OCI-LY3 (cell line): ENCODE measurements around the gene FAAP20.

Experiments used
- H2AFZ ChIP-seq: fragments of 200-600, 300-600 bp; shearing (Covaris generic); 2 replicates; pipeline ENCODE4 v1.6.0; 2014; ENCODE audit warnings: antibody characterized with exemption, low read depth, low read length
- H3K27ac ChIP-seq: fragments of 200-600, 300-600 bp; sonication (generic); 2 replicates; pipeline ENCODE4 v1.5.1; 2014; ENCODE audit warnings: mild to moderate bottlenecking, low read length, moderate library complexity, mixed read lengths
- H3K27me3 ChIP-seq: fragments of 200-600, 300-600 bp; sonication (generic); 2 replicates; pipeline ENCODE4 v1.6.1; 2014; ENCODE audit warnings: low read depth, low read length, mixed read lengths
- H3K36me3 ChIP-seq: fragments of 200-600, 300-600 bp; sonication (generic); replicated peaks from 2 replicates; pipeline ENCODE3; 2014; ENCODE audit warnings: low read depth, low read length, mixed read lengths
- H3K4me1 ChIP-seq: fragments of 300-600, 200-600 bp; sonication (generic); 2 replicates; pipeline ENCODE4 v1.6.1; 2014; ENCODE audit warnings: low read length, mixed read lengths
- H3K4me2 ChIP-seq: fragments of 200-600, 300-600 bp; sonication (generic); 2 replicates; pipeline ENCODE4 v1.6.1; 2014; ENCODE audit warnings: low read length, mixed read lengths
- H3K4me3 ChIP-seq: fragments of 300-600, 200-600 bp; sonication (generic); 2 replicates; pipeline ENCODE4 v1.5.1; 2014; ENCODE audit warnings: antibody characterized with exemption, mild to moderate bottlenecking, low read length, moderate library complexity
- H3K79me2 ChIP-seq: fragments of 300-600, 200-600 bp; shearing (Covaris generic); 2 replicates; pipeline ENCODE4 v1.6.1; 2014; ENCODE audit warnings: mild to moderate bottlenecking, low read length, mixed read lengths
- H3K9ac ChIP-seq: fragments of 300-600, 200-600 bp; shearing (Covaris generic); 2 replicates; pipeline ENCODE4 v1.6.0; 2014; ENCODE audit warnings: mild to moderate bottlenecking, low read length, moderate library complexity
- H3K9me3 ChIP-seq: fragments of 200-600, 300-600 bp; shearing (Covaris generic); 2 replicates; pipeline ENCODE4 v1.6.1; 2014; ENCODE audit warnings: low read length, mixed read lengths; ENCODE audit not compliant: insufficient read depth
- H4K20me1 ChIP-seq: fragments of 200-600, 300-600 bp; sonication (generic); 2 replicates; pipeline ENCODE4 v1.6.1; 2016; ENCODE audit warnings: low read length, mixed read lengths; ENCODE audit not compliant: insufficient read depth
- EZH2phosphoT487 ChIP-seq: fragments of 200-600 bp; shearing (Covaris generic); IDR thresholded peaks from 2 replicates; pipeline ENCODE4 v1.6.1; 2018; ENCODE audit warnings: antibody characterized with exemption, mixed run types, low read depth
- TF ChIP-seq, protein P1 (sequence below): fragments of 200-600, 300-600 bp; sonication (generic); IDR thresholded peaks from 2 replicates; pipeline ENCODE4 v1.5.1; 2014; ENCODE audit warnings: antibody characterized with exemption, low read length, low read depth

FAAP20 gene

DNA sequence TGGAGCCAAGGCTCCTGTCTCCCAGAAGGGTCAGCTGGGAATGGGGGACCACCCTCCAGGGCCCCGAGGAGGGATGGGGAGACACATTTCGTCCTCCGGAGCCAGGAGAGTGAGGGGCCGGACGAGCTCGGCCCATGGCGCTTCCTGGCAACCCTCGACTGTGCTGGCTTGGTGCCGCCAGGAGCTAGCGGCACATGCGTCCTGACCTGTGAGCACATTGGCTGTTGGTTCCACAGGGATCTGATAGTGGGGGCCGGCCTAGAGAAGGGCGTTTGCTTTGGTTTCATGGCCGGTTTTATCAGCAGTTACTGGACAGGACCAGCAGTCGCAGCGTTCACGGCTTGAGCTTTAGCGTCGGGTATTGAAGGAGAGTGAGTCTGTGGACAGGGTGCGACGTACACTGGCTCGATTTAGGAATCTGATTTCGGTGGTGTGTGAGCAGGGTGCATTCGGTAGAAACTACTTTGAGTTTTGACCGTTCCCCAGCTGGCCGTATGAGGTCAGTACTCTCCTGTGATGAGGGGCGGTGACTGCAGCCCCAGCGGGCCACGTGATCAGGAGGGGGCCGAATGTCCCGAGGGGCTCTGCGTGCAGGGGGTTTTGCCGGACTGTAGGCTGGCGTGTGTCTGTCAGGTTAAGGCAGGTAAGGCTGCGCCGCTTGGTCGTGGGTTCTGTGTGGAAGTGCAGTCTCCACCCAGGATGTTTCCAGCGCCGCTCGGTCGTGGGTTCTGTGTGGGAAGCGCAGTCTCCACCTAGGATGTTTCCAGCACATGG is 18.7 kb downstream of the FAAP20 start:
- Histone ChIP-seq H3K4me3 (no peak overlapping the region), H2AFZ (no peak overlapping the region), H4K20me1 (no peaks in the 10 kb centered on the region), H3K9me3 (no peaks in the 10 kb centered on the region), H3K9ac (no peak overlapping the region), H3K27me3 (no peaks in the 10 kb centered on the region), H3K79me2 (no peaks in the 10 kb centered on the region), H3K4me1 (no peaks in the 10 kb centered on the region), H3K36me3 (no peaks in the 10 kb centered on the region), H3K4me2 (no peak overlapping the region), H3K27ac (no peak overlapping the region)
- TF ChIP-seq, protein P1, sequence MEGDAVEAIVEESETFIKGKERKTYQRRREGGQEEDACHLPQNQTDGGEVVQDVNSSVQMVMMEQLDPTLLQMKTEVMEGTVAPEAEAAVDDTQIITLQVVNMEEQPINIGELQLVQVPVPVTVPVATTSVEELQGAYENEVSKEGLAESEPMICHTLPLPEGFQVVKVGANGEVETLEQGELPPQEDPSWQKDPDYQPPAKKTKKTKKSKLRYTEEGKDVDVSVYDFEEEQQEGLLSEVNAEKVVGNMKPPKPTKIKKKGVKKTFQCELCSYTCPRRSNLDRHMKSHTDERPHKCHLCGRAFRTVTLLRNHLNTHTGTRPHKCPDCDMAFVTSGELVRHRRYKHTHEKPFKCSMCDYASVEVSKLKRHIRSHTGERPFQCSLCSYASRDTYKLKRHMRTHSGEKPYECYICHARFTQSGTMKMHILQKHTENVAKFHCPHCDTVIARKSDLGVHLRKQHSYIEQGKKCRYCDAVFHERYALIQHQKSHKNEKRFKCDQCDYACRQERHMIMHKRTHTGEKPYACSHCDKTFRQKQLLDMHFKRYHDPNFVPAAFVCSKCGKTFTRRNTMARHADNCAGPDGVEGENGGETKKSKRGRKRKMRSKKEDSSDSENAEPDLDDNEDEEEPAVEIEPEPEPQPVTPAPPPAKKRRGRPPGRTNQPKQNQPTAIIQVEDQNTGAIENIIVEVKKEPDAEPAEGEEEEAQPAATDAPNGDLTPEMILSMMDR: no peak
- no peak for TF ChIP-seq EZH2phosphoT487

DNA sequence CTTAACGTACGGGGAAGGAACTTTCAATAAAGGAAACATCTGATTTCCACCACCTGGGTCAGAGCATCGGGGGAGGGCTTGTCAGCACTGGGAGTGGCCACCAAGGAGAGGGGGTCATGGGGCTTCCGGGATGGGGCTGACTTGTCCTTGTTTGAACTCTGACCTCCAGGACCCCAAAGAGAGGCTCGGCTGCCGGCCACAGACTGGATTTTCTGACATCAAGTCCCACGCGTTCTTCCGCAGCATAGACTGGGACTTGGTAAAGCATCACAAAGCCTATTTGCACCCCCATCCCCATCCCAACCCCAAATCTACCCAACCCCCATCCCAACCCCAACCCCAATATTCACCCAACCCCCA is 19.5 kb downstream of the FAAP20 start:
- Histone ChIP-seq H4K20me1 (no peaks in the 10 kb centered on the region), H3K79me2 (no peaks in the 10 kb centered on the region), H3K9me3 (no peaks in the 10 kb centered on the region), H3K27me3 (no peaks in the 10 kb centered on the region), H3K4me3 (no peak overlapping the region), H3K4me1 (no peaks in the 10 kb centered on the region), H2AFZ (no peak overlapping the region), H3K4me2 (no peak overlapping the region), H3K9ac (no peak overlapping the region), H3K27ac (no peak overlapping the region), H3K36me3 (no peaks in the 10 kb centered on the region)
- no peak for TF ChIP-seq EZH2phosphoT487
- TF ChIP-seq, protein P1: no peak

DNA sequence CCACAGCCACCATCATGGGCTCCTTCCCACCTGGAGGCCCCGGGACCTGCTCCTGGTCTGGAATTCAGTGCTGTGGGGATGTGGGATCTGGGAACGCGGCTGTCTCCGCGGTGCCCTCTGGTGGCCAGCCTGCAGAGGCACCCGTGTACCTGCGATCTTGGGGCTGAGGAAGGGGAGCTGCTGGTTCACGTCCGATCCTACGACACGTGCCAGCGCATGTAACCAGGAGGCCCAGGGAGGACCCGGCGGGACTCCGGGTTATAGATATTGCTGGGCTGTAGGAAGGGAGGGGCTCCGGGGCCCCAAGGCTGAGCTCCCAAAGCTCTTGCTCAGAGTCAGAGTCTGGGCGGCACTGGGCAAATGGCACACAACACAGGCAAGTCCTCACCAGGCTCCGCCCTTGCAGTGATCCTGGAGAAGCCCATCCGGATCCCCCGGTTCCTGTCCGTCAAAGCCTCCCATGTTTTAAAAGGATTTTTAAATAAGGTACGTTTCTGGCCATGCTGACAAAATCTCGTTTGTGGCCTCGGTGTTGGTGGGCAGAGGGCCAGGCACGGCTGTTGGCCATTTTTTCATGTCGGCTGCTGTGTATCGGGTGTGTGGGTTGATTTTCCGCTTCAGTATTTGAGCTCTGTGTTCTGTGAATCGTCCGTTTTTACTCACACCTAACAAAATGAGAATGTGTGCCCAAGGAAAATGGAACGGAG is 20.1 kb downstream of the FAAP20 start:
- TF ChIP-seq EZH2phosphoT487: no peak
- TF ChIP-seq, protein P1: peak; percentile 86
- H3K4me2 ChIP-seq: 0 out of 2 replicates have a peak overlapping the region, but pooled peaks have one; percentile 18
- H3K9ac ChIP-seq: no peak overlapping the region
- H3K27me3 ChIP-seq: no peaks in the 10 kb centered on the region
- no peaks in the 10 kb centered on the region for H3K79me2 ChIP-seq
- no peaks in the 10 kb centered on the region for H3K36me3 ChIP-seq
- H3K4me3 ChIP-seq: no peak overlapping the region
- no peak overlapping the region for H2AFZ ChIP-seq
- no peak overlapping the region for H3K27ac ChIP-seq
- H3K9me3 ChIP-seq: no peaks in the 10 kb centered on the region
- H3K4me1 ChIP-seq: no peaks in the 10 kb centered on the region
- no peaks in the 10 kb centered on the region for H4K20me1 ChIP-seq

DNA sequence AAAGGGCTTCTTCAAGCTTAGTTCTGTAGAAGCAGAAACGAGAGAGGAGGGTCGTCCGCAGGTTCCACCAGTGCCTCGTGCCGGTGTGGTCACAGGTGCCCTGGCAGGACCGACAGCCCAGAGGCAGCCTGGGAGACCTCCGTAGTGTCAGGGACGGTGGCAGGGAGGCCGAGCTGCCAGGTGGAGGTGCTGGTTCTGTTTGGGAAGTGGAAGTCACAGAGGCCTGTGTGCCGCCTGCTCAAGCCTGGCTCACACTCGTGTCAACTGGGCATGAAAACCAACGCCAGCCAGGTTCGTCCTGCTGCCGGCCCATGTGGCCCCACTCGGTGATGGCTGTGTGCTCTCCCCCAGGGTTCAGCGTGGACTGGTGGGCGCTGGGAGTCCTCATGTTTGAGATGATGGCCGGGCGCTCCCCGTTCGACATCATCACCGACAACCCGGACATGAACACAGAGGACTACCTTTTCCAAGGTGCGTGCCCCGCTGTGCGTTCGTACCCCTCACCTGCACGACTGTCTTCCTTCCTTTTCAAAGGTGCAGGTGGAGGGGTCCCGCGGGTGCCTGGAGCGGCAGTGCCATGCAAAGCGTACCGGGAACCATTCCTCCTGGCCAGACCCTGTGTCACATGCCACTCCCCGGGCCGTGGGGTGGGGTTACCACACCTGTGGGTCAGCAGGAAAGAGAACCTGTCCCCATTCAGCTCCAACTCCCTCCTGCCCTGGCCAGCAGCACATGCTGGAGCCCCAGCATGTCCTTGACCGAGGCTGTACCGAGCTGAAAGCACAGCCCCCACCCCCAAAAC is 20.8 kb downstream of the FAAP20 start:
- no peaks in the 10 kb centered on the region for H3K27me3 ChIP-seq
- TF ChIP-seq, protein P1: no peak
- TF ChIP-seq EZH2phosphoT487: no peak
- no peak overlapping the region for H3K27ac ChIP-seq
- H2AFZ ChIP-seq: no peak overlapping the region
- no peaks in the 10 kb centered on the region for H3K79me2 ChIP-seq
- H3K9me3 ChIP-seq: no peaks in the 10 kb centered on the region
- no peaks in the 10 kb centered on the region for H3K36me3 ChIP-seq
- H3K9ac ChIP-seq: no peak overlapping the region
- no peak overlapping the region for H3K4me3 ChIP-seq
- H3K4me1 ChIP-seq: no peaks in the 10 kb centered on the region
- no peaks in the 10 kb centered on the region for H4K20me1 ChIP-seq
- H3K4me2 ChIP-seq: no peak overlapping the region
